Endothelial cell of umbilical vein (primary cell): ENCODE measurements around the gene PPFIA1. TPM values are rescaled to one million over a fixed set of nuclear protein-coding genes. Genes with fewer than 3 reads are reported as not detected.

Experiments
- BruUV-seq: library from RNA; stranded (reverse); fragments of 400-500 nt; replicated peaks from 2 replicates; lab custom pipeline; 2021; lab: Mats Ljungman, UMichigan
- CTCF ChIA-PET: fragments of 300-600, 350-600 bp; sonication (Branson Sonifier 250); formaldehyde crosslinking; loops from one replicate; lab custom pipeline; 2021; ENCODE audit warnings: antibody characterized with exemption, inconsistent platforms; lab: Charles Lee
- POLR2A ChIA-PET: fragments of 300-600, 350-600 bp; sonication (Branson Sonifier 250); formaldehyde crosslinking; loops from one replicate; lab custom pipeline; 2021; ENCODE audit warnings: antibody characterized with exemption, inconsistent platforms; lab: Charles Lee
- DNase-seq: peaks from one replicate; pipeline ENCODE4 v3.0.0-alpha.2; 2011; ENCODE audit warnings: low read depth, low spot score
- FAIRE-seq: peaks from 2 replicates; lab custom pipeline; 2011; peaks lifted over from hg19 to GRCh38; lab: Jason Lieb, UNC
- H2AFZ ChIP-seq: 2 replicates; pipeline ENCODE4 v1.6.0; 2012; ENCODE audit warnings: low read depth, low read length, control low read depth, inconsistent platforms
- H3K27ac ChIP-seq: 2 replicates; pipeline ENCODE4 v1.5.1; 2011; ENCODE audit warnings: low read depth, mild to moderate bottlenecking, control low read depth, low read length, moderate library complexity; ENCODE audit not compliant: insufficient read depth
- H3K27me3 ChIP-seq, 2 experiments: 2 replicates each; pipeline versions ENCODE4 v1.6.0 to v1.6.1; 2011; ENCODE audit warnings: low read length in 2 of 2, mixed read lengths in 1 of 2; ENCODE audit not compliant: control insufficient read depth in 2 of 2, insufficient read depth in 2 of 2
- H3K36me3 ChIP-seq, 2 experiments: 2 replicates in 1 of 2; 3 replicates in 1 of 2; pipeline ENCODE4 v1.5.1; 2011; ENCODE audit warnings: low read length in 2 of 2, mild to moderate bottlenecking in 1 of 2, moderate library complexity in 1 of 2; ENCODE audit not compliant: control insufficient read depth in 2 of 2, insufficient read depth in 2 of 2; ENCODE audit errors: extremely low read depth in 1 of 2
- H3K4me1 ChIP-seq: 3 replicates; pipeline ENCODE4 v1.5.1; 2011; ENCODE audit warnings: mild to moderate bottlenecking, low read length; ENCODE audit not compliant: control insufficient read depth, insufficient read depth; ENCODE audit errors: extremely low read depth
- H3K4me2 ChIP-seq: 2 replicates; pipeline ENCODE4 v1.6.1; 2011; ENCODE audit warnings: low read length, control low read depth, mixed read lengths; ENCODE audit not compliant: insufficient read depth
- H3K4me3 ChIP-seq, 3 experiments: fragments of 200-600 bp in 1 of 3; sonication (generic), shearing (Covaris generic) in 1 of 3; replicated peaks in 1 of 3; 2 replicates each; pipeline ENCODE4 v1.5.1; 2011 to 2016; ENCODE audit warnings: control low read depth in 3 of 3, low read length in 3 of 3, mild to moderate bottlenecking in 2 of 3, inconsistent platforms in 1 of 3, low read depth in 1 of 3, moderate library complexity in 1 of 3; ENCODE audit not compliant: insufficient read depth in 1 of 3
- H3K79me2 ChIP-seq: 2 replicates; pipeline ENCODE4 v1.6.0; 2012; ENCODE audit warnings: low read length, inconsistent platforms; ENCODE audit not compliant: control insufficient read depth, insufficient read depth
- H3K9ac ChIP-seq: replicated peaks from 2 replicates; pipeline ENCODE3; 2011; ENCODE audit warnings: low read length, control low read depth; ENCODE audit not compliant: insufficient read depth; ENCODE audit errors: extremely low read depth
- H3K9me1 ChIP-seq: replicated peaks from 3 replicates; pipeline ENCODE4 v1.6.0; 2011; ENCODE audit warnings: mild to moderate bottlenecking, low read length; ENCODE audit not compliant: control insufficient read depth, insufficient read depth; ENCODE audit errors: extremely low read depth
- H3K9me3 ChIP-seq: replicated peaks from 2 replicates; pipeline ENCODE4 v1.5.1; 2012; ENCODE audit warnings: low read length, inconsistent platforms; ENCODE audit not compliant: control insufficient read depth, insufficient read depth
- H4K20me1 ChIP-seq: replicated peaks from 2 replicates; pipeline ENCODE3; 2011; ENCODE audit warnings: mild to moderate bottlenecking, low read length; ENCODE audit not compliant: control insufficient read depth, insufficient read depth; ENCODE audit errors: extremely low read depth
- FOS ChIP-seq: IDR thresholded peaks from 2 replicates; pipeline ENCODE4 v1.6.1; 2011; ENCODE audit warnings: mild to moderate bottlenecking, low read length, moderate library complexity, borderline replicate concordance; ENCODE audit not compliant: insufficient read depth
- GATA2 ChIP-seq: IDR thresholded peaks from 2 replicates; pipeline ENCODE4 v1.7.0; 2011; ENCODE audit warnings: low read depth, mild to moderate bottlenecking, moderate library complexity, mixed read lengths, low read length; ENCODE audit not compliant: insufficient read length, insufficient read depth
- JUN ChIP-seq: IDR thresholded peaks from 2 replicates; pipeline ENCODE4 v1.6.1; 2011; ENCODE audit warnings: borderline replicate concordance, low read depth; ENCODE audit not compliant: insufficient read length, insufficient read depth
- MYC ChIP-seq: IDR thresholded peaks from one replicate; pipeline ENCODE4 v1.6.1; 2011; ENCODE audit warnings: mild to moderate bottlenecking, low read depth, low read length
- POLR2A ChIP-seq: IDR thresholded peaks from 2 replicates; pipeline ENCODE4 v1.6.1; 2012; ENCODE audit warnings: low read depth, mild to moderate bottlenecking, control low read depth, low read length
- POLR2AphosphoS5 ChIP-seq: IDR thresholded peaks from 2 replicates; pipeline ENCODE4 v1.6.1; 2012; ENCODE audit warnings: low read depth, mild to moderate bottlenecking, control low read depth, low read length, moderate library complexity; ENCODE audit not compliant: insufficient read depth
- dilution Hi-C: fragments of 300-500 bp; cut with MboI; formaldehyde crosslinking; loops from one replicate; pipeline ENCODE4 v1.15.0; 2019; ENCODE audit warnings: low sequenced_read_pairs; ENCODE audit not compliant: extremely low pct_ligation_motif_present
- intact Hi-C: fragments of 100-400 bp; cut with micrococcal nuclease; formaldehyde crosslinking; loops from one replicate; pipeline ENCODE4 v1.10.0; 2022
- polyA plus RNA-seq, 4 experiments: library from polyadenylated mRNA; depleted of rRNA in 3 of 4; stranded (reverse) in 3 of 4; unstranded in 1 of 4; fragments of >200 nt; gene quantifications; 2 replicates each; pipeline versions ENCODE4 v1.2.1 to v1.2.3, GENCODE V29; 2011 to 2012; ENCODE audit warnings: missing spikeins in 1 of 4
- total RNA-seq: library from RNA; stranded (reverse); gene quantifications from 2 replicates; pipeline ENCODE4 v1.2.3, GENCODE V29; 2021
- TF ChIP-seq, protein P1 (sequence below): IDR thresholded peaks from 2 replicates; pipeline ENCODE4 v1.6.1; 2011; ENCODE audit not compliant: insufficient read depth, insufficient read length
- TF ChIP-seq, protein P2 (sequence below), 2 donors: IDR thresholded peaks; 1 replicate in 1 of 2; 2 replicates in 1 of 2; pipeline ENCODE4 v1.5.1; 2011; ENCODE audit warnings: low read length in 2 of 2, mild to moderate bottlenecking in 2 of 2, moderate library complexity in 2 of 2, control low read depth in 1 of 2, inconsistent platforms in 1 of 2, low read depth in 1 of 2; ENCODE audit not compliant: insufficient read depth in 1 of 2; ENCODE audit errors: extremely low read depth in 1 of 2

Gene PPFIA1
- total and polyA plus RNA-seq, 2 donors (not counting 3 experiments of a cell fraction or from before 2014, with no cell fraction given): 44.3 to 60.9 TPM

DNA sequence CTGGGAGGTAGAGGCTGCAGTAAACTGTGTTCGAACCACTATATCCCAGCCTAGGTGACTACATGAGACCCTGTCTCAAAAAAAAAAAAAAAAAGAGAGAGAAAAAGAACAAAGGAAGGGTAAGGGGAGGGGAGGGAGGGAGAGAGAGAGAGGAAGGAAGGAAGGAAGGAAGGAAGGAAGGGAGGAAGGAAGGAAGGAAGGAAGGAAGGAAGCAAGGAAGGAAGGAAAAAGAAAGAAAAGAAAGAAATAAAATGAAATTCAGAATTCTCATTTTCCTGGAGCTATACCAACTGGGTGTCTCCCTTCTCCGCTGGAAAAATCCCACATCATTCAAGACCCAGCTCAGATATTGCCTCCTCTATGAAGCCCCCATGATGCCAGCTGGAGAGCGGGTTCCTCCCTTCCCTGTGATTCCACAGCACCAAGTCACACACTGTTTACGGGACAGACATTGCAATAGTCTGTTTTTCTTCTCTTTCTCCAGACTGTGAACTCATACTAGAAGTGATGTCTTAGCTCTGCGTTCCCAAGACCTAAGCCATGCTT lies 3.0 kb upstream of the PPFIA1 start:
- H3K27ac ChIP-seq: no peak overlapping the region
- no peak overlapping the region for H3K4me3 ChIP-seq
- DNase-seq (no peak), FAIRE-seq (no peak)
- H3K79me2 ChIP-seq: peaks cover 16% of the 10 kb centered on the region
- peaks cover 2 to 5% of the 10 kb centered on the region in 2 experiments for H3K36me3 ChIP-seq
- BruUV-seq: no TSS peak
- dilution Hi-C loops (no loop called here), intact Hi-C loops (no loop called here)
- H2AFZ ChIP-seq: no peak overlapping the region
- no peak overlapping the region for H3K9ac ChIP-seq
- CTCF ChIA-PET: interaction anchor here (0.8 to 1.4 kb wide), 4 partner anchors 37 to 379 kb away, joined by 3 to 5 read pairs (median 3); no protein-coding TSS in a partner anchor
- no peaks in the 10 kb centered on the region for H3K9me3 ChIP-seq
- peaks cover 9 to 16% of the 10 kb centered on the region in 2 experiments for H3K27me3 ChIP-seq
- TF ChIP-seq POLR2A (no peak), GATA2 (no peak), FOS (no peak), JUN (no peak), MYC (no peak), POLR2AphosphoS5 (no peak)
- TF ChIP-seq, protein P1, sequence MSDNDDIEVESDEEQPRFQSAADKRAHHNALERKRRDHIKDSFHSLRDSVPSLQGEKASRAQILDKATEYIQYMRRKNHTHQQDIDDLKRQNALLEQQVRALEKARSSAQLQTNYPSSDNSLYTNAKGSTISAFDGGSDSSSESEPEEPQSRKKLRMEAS: no peak
- TF ChIP-seq, protein P2, sequence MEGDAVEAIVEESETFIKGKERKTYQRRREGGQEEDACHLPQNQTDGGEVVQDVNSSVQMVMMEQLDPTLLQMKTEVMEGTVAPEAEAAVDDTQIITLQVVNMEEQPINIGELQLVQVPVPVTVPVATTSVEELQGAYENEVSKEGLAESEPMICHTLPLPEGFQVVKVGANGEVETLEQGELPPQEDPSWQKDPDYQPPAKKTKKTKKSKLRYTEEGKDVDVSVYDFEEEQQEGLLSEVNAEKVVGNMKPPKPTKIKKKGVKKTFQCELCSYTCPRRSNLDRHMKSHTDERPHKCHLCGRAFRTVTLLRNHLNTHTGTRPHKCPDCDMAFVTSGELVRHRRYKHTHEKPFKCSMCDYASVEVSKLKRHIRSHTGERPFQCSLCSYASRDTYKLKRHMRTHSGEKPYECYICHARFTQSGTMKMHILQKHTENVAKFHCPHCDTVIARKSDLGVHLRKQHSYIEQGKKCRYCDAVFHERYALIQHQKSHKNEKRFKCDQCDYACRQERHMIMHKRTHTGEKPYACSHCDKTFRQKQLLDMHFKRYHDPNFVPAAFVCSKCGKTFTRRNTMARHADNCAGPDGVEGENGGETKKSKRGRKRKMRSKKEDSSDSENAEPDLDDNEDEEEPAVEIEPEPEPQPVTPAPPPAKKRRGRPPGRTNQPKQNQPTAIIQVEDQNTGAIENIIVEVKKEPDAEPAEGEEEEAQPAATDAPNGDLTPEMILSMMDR (IDR thresholded peaks at IDR 0.05; ENCODE audit: extremely low read depth in 1 of 2, insufficient read depth in 1 of 2, low read depth in 1 of 2, low read length in 2 of 2): no peak
- POLR2A ChIA-PET: interaction anchor here (0.7 kb wide), 1 partner anchor 15 kb away, joined by 5 read pairs; no protein-coding TSS in a partner anchor
- H3K9me1 ChIP-seq: no peaks in the 10 kb centered on the region
- peaks cover 2% of the 10 kb centered on the region for H4K20me1 ChIP-seq
- no peak overlapping the region for H3K4me2 ChIP-seq
- peaks cover 15% of the 10 kb centered on the region for H3K4me1 ChIP-seq
